Neural progenitor cell (in vitro differentiated cells): ENCODE measurements around the gene TUBGCP3. TPM values are rescaled to one million over a fixed set of nuclear protein-coding genes. Genes with fewer than 3 reads are reported as not detected.
"Not testable (repeated sequence)": the region's sequence is repeated elsewhere in the genome, so short reads cannot be mapped to it uniquely, and the experiment has no call there.

Experiments
- DNase-seq: peaks from one replicate; pipeline ENCODE4 v3.0.0-alpha.2; 2016; ENCODE audit warnings: low spot score
- H2AFZ ChIP-seq: fragments of 200-600 bp; sonication (generic); replicated peaks from 2 replicates; pipeline ENCODE4 v1.6.1; 2016; ENCODE audit warnings: antibody characterized with exemption
- H3F3A ChIP-seq: fragments of 200-600 bp; sonication (generic); 2 replicates; pipeline ENCODE4 v1.6.1; 2016; ENCODE audit warnings: antibody characterized with exemption, low read depth
- H3K27ac ChIP-seq: fragments of 200-600 bp; sonication (generic); 2 replicates; pipeline ENCODE4 v1.5.1; 2016; ENCODE audit warnings: mild to moderate bottlenecking
- H3K27me3 ChIP-seq: fragments of 200-600 bp; sonication (generic); 2 replicates; pipeline ENCODE4 v1.6.1; 2016; ENCODE audit warnings: mild to moderate bottlenecking, moderate library complexity
- H3K36me3 ChIP-seq: fragments of 200-600 bp; sonication (generic); 2 replicates; pipeline ENCODE4 v1.5.1; 2016
- H3K4me1 ChIP-seq: fragments of 200-600 bp; sonication (generic); 2 replicates; pipeline ENCODE4 v1.6.1; 2016; ENCODE audit warnings: mixed run types
- H3K4me2 ChIP-seq: fragments of 200-600 bp; sonication (generic); 2 replicates; pipeline ENCODE4 v1.6.1; 2016
- H3K4me3 ChIP-seq: fragments of 200-600 bp; sonication (generic); 2 replicates; pipeline ENCODE4 v1.5.1; 2016
- H3K79me2 ChIP-seq: fragments of 200-600 bp; sonication (generic); 2 replicates; pipeline ENCODE4 v1.6.1; 2016; ENCODE audit warnings: low read depth
- H3K9ac ChIP-seq: fragments of 200-600 bp; sonication (generic); 2 replicates; pipeline ENCODE4 v1.6.1; 2016
- H3K9me3 ChIP-seq: fragments of 200-600 bp; sonication (generic); 2 replicates; pipeline ENCODE4 v1.5.1; 2016; ENCODE audit warnings: low read depth
- H4K20me1 ChIP-seq: fragments of 200-600 bp; sonication (generic); 2 replicates; pipeline ENCODE4 v1.6.1; 2016; ENCODE audit warnings: low read depth
- H3K27ac Mint-ChIP-seq: 3 replicates; pipeline ENCODE4 v1.8.0; 2021; ENCODE audit warnings: mixed read lengths
- H3K27me3 Mint-ChIP-seq: 2 replicates; pipeline ENCODE4 v1.8.0; 2022; ENCODE audit warnings: low read depth, mild to moderate bottlenecking, inconsistent platforms, moderate library complexity, mixed read lengths; ENCODE audit not compliant: insufficient read depth
- H3K36me3 Mint-ChIP-seq: 3 replicates; pipeline ENCODE4 v1.8.0; 2021; ENCODE audit warnings: mixed read lengths
- H3K4me1 Mint-ChIP-seq: 3 replicates; pipeline ENCODE4 v1.8.0; 2021; ENCODE audit warnings: mixed read lengths
- H3K4me3 Mint-ChIP-seq: 3 replicates; pipeline ENCODE4 v1.8.0; 2021; ENCODE audit warnings: mild to moderate bottlenecking, moderate library complexity, mixed read lengths
- H3K9me3 Mint-ChIP-seq: 3 replicates; pipeline ENCODE4 v1.8.0; 2020; ENCODE audit warnings: mixed read lengths
- CTCF ChIP-seq: fragments of 200-600 bp; sonication (generic); IDR thresholded peaks from 2 replicates; pipeline ENCODE4 v1.5.1; 2017; ENCODE audit warnings: antibody characterized with exemption, mild to moderate bottlenecking
- EZH2 ChIP-seq: fragments of 200-600 bp; sonication (generic); IDR thresholded peaks from 2 replicates; pipeline ENCODE4 v1.6.1; 2017; ENCODE audit warnings: antibody characterized with exemption, mild to moderate bottlenecking, moderate library complexity
- EZH2phosphoT487 ChIP-seq: fragments of 200-600 bp; sonication (generic); IDR thresholded peaks from 2 replicates; pipeline ENCODE4 v1.6.1; 2017; ENCODE audit warnings: antibody characterized with exemption
- total RNA-seq: library from RNA; depleted of rRNA; stranded (reverse); fragments of >200 nt; gene quantifications from 2 replicates; pipeline ENCODE4 v1.2.3, GENCODE V29; 2015; ENCODE audit warnings: low replicate concordance

Gene TUBGCP3
- total RNA-seq, 1 donor from 2014 or later: 33.6 TPM

GRCh38 chr13:112635323-112635722, 47.4 kb upstream of the TUBGCP3 start:
- no peaks in the 10 kb centered on the region for H3K4me1 Mint-ChIP-seq
- no peak for DNase-seq
- H3K27me3 ChIP-seq: peaks cover 42% of the 10 kb centered on the region
- no peaks in the 10 kb centered on the region for H3K36me3 Mint-ChIP-seq
- H3K27me3 Mint-ChIP-seq: peaks cover 2% of the 10 kb centered on the region
- H3K36me3 ChIP-seq: no peaks in the 10 kb centered on the region
- H3K4me2 ChIP-seq: no peak overlapping the region
- H3K27ac Mint-ChIP-seq: no peak overlapping the region
- H3K27ac ChIP-seq: no peak overlapping the region
- H3K9me3 ChIP-seq: no peaks in the 10 kb centered on the region
- H3K79me2 ChIP-seq: no peaks in the 10 kb centered on the region
- no peak overlapping the region for H3K9ac ChIP-seq
- H3K4me3 ChIP-seq: no peak overlapping the region
- H3K4me3 Mint-ChIP-seq: no peak overlapping the region
- no peaks in the 10 kb centered on the region for H3K4me1 ChIP-seq
- H2AFZ ChIP-seq: no peak overlapping the region
- H3K9me3 Mint-ChIP-seq: no peaks in the 10 kb centered on the region
- no peak for TF ChIP-seq EZH2
- no peak for TF ChIP-seq EZH2phosphoT487
- TF ChIP-seq CTCF: no peak
- H3F3A ChIP-seq: no peaks in the 10 kb centered on the region
- H4K20me1 ChIP-seq: no peaks in the 10 kb centered on the region

GRCh38 chr13:112634102-112634501, 46.1 kb upstream of the TUBGCP3 start:
- no peaks in the 10 kb centered on the region for H4K20me1 ChIP-seq
- no peak overlapping the region for H3K4me2 ChIP-seq
- H3K36me3 ChIP-seq: no peaks in the 10 kb centered on the region
- no peak overlapping the region for H3K9ac ChIP-seq
- Mint-ChIP-seq H3K27ac (no peak overlapping the region), H3K36me3 (no peaks in the 10 kb centered on the region), H3K9me3 (no peaks in the 10 kb centered on the region), H3K4me3 (no peak overlapping the region), H3K27me3 (peaks cover 2% of the 10 kb centered on the region), H3K4me1 (no peaks in the 10 kb centered on the region)
- H3K4me1 ChIP-seq: no peaks in the 10 kb centered on the region
- no peak for DNase-seq
- H3K79me2 ChIP-seq: no peaks in the 10 kb centered on the region
- no peaks in the 10 kb centered on the region for H3F3A ChIP-seq
- TF ChIP-seq EZH2 (no peak), CTCF (no peak), EZH2phosphoT487 (no peak)
- no peak overlapping the region for H3K27ac ChIP-seq
- peaks cover 30% of the 10 kb centered on the region for H3K27me3 ChIP-seq
- H2AFZ ChIP-seq: no peak overlapping the region
- no peaks in the 10 kb centered on the region for H3K9me3 ChIP-seq
- no peak overlapping the region for H3K4me3 ChIP-seq

- not testable (repeated sequence) for H3K27ac Mint-ChIP-seq, H3K27me3 ChIP-seq, H3K9me3 ChIP-seq, H3F3A ChIP-seq, H3K9ac ChIP-seq, H3K79me2 ChIP-seq, H3K36me3 ChIP-seq, H3K4me3 Mint-ChIP-seq, H3K4me2 ChIP-seq, H3K27ac ChIP-seq, H4K20me1 ChIP-seq, H3K9me3 Mint-ChIP-seq, H3K4me1 Mint-ChIP-seq, H3K4me3 ChIP-seq, H3K36me3 Mint-ChIP-seq, DNase-seq, H2AFZ ChIP-seq, H3K27me3 Mint-ChIP-seq, H3K4me1 ChIP-seq
Observed at GRCh38 chr13:112630226-112630625, 42.3 kb upstream of the TUBGCP3 start.

- Histone ChIP-seq H3F3A (no peaks in the 10 kb centered on the region), H3K9ac (no peak overlapping the region), H4K20me1 (no peaks in the 10 kb centered on the region), H3K4me2 (no peak overlapping the region), H3K9me3 (no peaks in the 10 kb centered on the region), H3K27me3 (no peaks in the 10 kb centered on the region), H3K79me2 (no peaks in the 10 kb centered on the region), H2AFZ (no peak overlapping the region), H3K36me3 (no peaks in the 10 kb centered on the region), H3K4me1 (no peaks in the 10 kb centered on the region), H3K27ac (no peak overlapping the region), H3K4me3 (no peak overlapping the region)
- Mint-ChIP-seq H3K27me3 (no peaks in the 10 kb centered on the region), H3K27ac (no peak overlapping the region), H3K4me3 (no peak overlapping the region), H3K4me1 (no peaks in the 10 kb centered on the region), H3K9me3 (no peaks in the 10 kb centered on the region), H3K36me3 (no peaks in the 10 kb centered on the region)
- DNase-seq: no peak
- TF ChIP-seq EZH2phosphoT487 (no peak), EZH2 (no peak), CTCF (no peak)
Observed at GRCh38 chr13:112629161-112629560, 41.2 kb upstream of the TUBGCP3 start.

- H3K4me1 Mint-ChIP-seq, H3K9me3 Mint-ChIP-seq, H3F3A ChIP-seq, H3K79me2 ChIP-seq, H3K27ac ChIP-seq, H3K9ac ChIP-seq, H3K36me3 ChIP-seq, H3K4me3 ChIP-seq, H4K20me1 ChIP-seq, DNase-seq, H3K27me3 ChIP-seq, H3K27me3 Mint-ChIP-seq, H3K4me2 ChIP-seq, H3K9me3 ChIP-seq, H3K27ac Mint-ChIP-seq, H3K36me3 Mint-ChIP-seq, H2AFZ ChIP-seq, H3K4me1 ChIP-seq, H3K4me3 Mint-ChIP-seq: not testable (repeated sequence)
Observed at GRCh38 chr13:112627613-112628012, 39.7 kb upstream of the TUBGCP3 start.
